GM18868 (cell line): ENCODE data around the gene DOCK4.
A peak's percentile ranks its signal among the peaks of the same experiment; 100 is the strongest.

Experiments used
- ATAC-seq: cut with Tn5 transposase; IDR thresholded peaks from one replicate; pipeline ENCODE4 v1.9.1; 2021; ENCODE audit warnings: mild to moderate bottlenecking, moderate library complexity; ENCODE audit not compliant: unreplicated experiment

Gene DOCK4

GRCh38 chr7:111980725-111981124 lies 225.5 kb downstream of the DOCK4 start:
- no peak for ATAC-seq

- no peak for ATAC-seq
These were observed 230.9 kb downstream of the DOCK4 start for GRCh38 chr7:111975346-111975745.

- ATAC-seq, result no peak
These were observed 245.2 kb downstream of the DOCK4 start for GRCh38 chr7:111960984-111961383.

GRCh38 chr7:111958896-111959295 lies 247.3 kb downstream of the DOCK4 start:
- ATAC-seq, result no peak

GRCh38 chr7:111958431-111958830 lies 247.8 kb downstream of the DOCK4 start:
- ATAC-seq, result peak; percentile 51

GRCh38 chr7:111955616-111956015 lies 250.6 kb downstream of the DOCK4 start:
- no peak for ATAC-seq

- ATAC-seq, result no peak
These were observed 251.5 kb downstream of the DOCK4 start for GRCh38 chr7:111954474-111955381.

GRCh38 chr7:111954056-111954455 lies 252.1 kb downstream of the DOCK4 start:
- ATAC-seq, result no peak

- peak; percentile 73 for ATAC-seq
These were observed 252.6 kb downstream of the DOCK4 start for GRCh38 chr7:111953611-111954010.

- ATAC-seq, result no peak
These were observed 253.4 kb downstream of the DOCK4 start for GRCh38 chr7:111952783-111953182.

GRCh38 chr7:111951052-111951451 lies 255.1 kb downstream of the DOCK4 start:
- no peak for ATAC-seq

- no peak for ATAC-seq
These were observed 263.6 kb downstream of the DOCK4 start for GRCh38 chr7:111942450-111943081.

GRCh38 chr7:111937163-111937562 lies 269.0 kb downstream of the DOCK4 start:
- no peak for ATAC-seq

- no peak for ATAC-seq
These were observed 272.6 kb downstream of the DOCK4 start for GRCh38 chr7:111933609-111934008.

- ATAC-seq, result no peak
These were observed 274.2 kb downstream of the DOCK4 start for GRCh38 chr7:111931958-111932357.

GRCh38 chr7:111931016-111931517 lies 275.1 kb downstream of the DOCK4 start:
- ATAC-seq, result peak; percentile 50

GRCh38 chr7:111929264-111929663 lies 276.9 kb downstream of the DOCK4 start:
- ATAC-seq, result no peak

GRCh38 chr7:111927353-111928019 lies 278.7 kb downstream of the DOCK4 start:
- no peak for ATAC-seq

- no peak for ATAC-seq
These were observed 285.9 kb downstream of the DOCK4 start for GRCh38 chr7:111920329-111920728.

GRCh38 chr7:111919631-111920179 lies 286.5 kb downstream of the DOCK4 start:
- no peak for ATAC-seq

GRCh38 chr7:111919164-111919563 lies 287.0 kb downstream of the DOCK4 start:
- ATAC-seq, result no peak
